Stimulated activated CD8-positive, alpha-beta memory T cell treated with anti-CD3 and anti-CD28 coated beads, Interleukin-12 subunit alpha, Interleukin-12 subunit beta, amount 100 ng/mL, for 24 hours (primary cell): ENCODE data around the gene CPSF7.

Experiments used
- DNase-seq: peaks from one replicate; pipeline ENCODE4 v3.0.0-alpha.2; 2020; ENCODE audit errors: extremely low read depth

CPSF7 gene

GRCh38 chr11:61357233-61357893 is 72.4 kb downstream of the CPSF7 start:
- no peak for DNase-seq

GRCh38 chr11:61356706-61357105 is 73.1 kb downstream of the CPSF7 start:
- no peak for DNase-seq

DNA sequence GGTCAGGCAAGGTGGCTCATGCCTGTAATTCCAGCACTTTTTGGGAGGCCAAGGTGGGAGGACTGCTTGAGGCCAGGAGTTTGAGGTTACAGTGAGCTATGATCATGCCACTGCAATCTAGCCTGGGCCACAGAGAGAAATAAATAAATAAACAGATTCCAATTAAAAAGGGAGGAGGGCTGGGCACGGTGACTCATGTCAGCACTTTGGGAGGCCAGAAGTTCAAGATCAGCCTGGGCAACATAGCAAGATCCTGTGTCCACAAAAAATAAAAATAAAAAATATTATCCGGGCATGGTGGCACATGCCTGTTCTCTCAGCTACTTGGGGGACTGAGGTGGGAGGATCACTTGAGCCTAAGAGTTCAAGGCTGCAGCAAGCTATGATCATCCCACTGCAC is 75.6 kb downstream of the CPSF7 start:
- DNase-seq: no peak

DNA sequence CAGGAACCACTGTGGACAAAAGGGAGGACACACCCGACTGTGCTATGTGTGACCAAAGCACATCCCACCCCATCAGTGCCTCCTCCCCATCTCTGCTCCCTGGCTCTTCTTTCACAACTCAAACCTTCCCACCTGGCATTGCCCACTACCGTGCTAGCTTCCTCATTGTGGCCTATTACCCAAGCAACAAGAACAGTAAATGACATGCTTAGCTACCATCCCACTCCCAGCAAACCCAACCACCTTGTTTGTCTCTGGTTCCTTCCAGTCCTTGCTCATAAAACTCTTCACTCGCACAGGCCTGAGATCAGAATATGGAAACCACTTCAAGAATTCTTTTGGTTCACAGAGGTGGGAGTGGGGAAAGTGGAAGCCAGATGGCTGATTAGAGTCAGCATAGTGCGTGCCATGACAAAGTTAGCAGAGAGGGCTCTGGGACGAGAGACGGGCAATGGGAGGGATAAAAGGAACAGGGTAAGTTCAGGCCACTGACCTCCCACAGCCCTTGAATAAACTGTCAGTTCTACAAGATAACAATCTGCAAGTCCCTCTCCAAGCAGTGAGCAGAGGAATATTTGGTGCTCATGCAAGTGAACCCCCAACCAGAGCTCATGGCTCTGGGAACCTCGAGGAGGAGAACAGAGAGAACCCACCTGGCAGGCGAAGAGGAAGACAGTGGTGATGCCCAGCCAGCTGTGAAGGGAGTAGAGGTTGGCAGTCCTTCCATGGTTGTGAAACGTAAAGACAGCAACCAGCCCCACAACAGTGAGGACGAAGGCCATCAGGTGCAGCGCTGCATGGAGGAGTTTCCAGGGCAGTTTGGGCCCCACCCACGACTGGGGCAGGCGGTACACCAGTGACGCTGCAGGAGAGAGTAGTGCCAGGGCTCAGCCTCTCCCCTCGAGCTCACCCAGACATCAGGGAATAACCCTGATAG is 76.4 kb downstream of the CPSF7 start:
- no peak for DNase-seq
